GM12873 (cell line): ENCODE measurements around the gene UQCRQ.

Experiments used
- CTCF ChIP-seq: IDR thresholded peaks from 2 replicates; pipeline ENCODE4 v1.5.1; 2012; ENCODE audit warnings: low read depth, mild to moderate bottlenecking, moderate library complexity, low read length, control low read depth; ENCODE audit not compliant: insufficient read depth; ENCODE audit errors: missing control alignments

UQCRQ gene

DNA sequence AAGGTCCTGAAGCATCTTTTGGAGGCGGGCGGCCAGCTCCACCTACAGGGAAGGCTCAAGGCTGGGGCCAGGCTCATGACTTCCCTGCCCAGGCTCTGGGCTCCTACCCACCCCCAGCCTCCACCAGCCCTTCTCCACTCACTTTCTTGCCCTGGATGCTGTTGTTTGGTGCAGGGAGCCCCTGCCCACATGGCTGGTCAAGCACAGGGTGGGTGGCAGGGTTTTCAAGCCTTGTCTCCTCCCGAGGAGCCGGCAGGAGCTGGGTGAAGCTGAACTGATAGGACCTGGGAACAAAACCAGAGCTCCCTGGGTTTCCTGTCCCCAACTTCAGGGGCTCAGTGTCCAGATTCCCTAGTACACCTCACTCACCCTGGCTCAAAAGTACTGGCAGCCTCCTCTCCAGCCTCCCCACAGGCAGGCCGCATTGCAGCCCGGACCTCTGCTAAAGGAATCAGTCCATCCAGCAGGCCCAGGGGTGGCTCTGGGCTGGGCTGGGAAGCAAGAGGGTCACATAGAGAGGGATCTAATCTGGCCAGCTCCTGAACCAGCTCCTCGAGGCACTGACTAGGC is 42.9 kb upstream of the UQCRQ start:
- no peak for TF ChIP-seq CTCF

DNA sequence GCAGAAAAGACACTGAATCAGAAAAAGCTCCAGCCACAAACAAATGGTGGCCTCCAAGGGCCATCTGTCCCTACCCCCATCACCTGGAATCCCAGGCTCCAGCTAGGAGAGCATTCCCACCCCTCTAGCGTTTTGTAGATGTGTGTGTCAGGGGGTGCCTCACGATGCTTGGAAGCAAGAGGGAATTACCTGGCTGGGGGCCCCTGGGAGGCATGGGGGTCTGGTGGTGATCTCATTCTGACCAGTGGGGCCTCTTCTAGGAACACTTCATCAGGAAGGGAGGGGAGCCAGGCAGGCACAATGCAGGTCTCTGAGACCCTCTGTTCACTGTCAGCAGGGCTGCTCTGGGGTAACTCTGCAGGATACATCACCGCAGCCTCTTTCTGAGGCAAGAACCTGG is 42.0 kb upstream of the UQCRQ start:
- no peak for TF ChIP-seq CTCF

DNA sequence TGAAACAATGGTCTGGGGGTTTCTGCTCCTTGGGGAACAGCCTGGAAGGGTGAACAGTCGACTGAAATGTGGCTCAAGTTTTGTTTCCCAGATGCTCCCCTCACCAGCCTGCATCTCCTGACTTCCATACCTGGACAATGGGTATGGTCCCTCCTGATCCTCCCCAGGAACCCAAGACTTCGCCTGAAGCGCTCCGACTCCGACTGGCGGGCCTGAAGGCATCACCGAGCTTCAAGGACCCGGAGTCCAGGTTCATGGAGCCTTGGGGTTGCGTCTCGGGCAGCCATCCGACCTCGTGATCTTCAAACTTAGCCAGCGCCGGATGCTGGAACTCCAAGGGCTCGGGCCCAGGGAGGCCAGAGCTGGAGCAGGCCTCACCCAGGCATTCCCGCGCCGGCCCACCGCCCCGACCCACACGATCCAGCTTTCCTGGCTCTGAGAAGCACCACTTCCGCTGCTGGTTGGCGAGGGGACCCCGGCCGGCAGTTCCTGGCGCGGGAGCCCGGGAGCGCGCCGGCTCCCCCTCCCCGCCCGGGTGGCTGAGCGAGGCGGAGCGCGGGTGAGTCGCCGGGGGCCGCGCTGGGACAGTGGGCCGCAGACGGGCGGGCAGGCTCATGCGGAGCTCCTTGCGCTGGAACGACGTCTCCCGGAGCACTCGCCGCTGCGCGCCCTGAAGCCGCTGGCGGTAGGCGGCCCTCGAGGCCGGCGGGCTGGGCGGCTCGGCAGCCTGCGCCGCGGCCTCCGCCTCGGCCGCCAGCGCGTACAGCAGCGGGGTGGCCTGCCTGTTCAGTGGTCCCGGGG is 41.2 kb upstream of the UQCRQ start:
- TF ChIP-seq CTCF = no peak

GRCh38 chr5:132825834-132826391 is 40.5 kb upstream of the UQCRQ start:
- TF ChIP-seq CTCF = no peak

- TF ChIP-seq CTCF = no peak
Observed at GRCh38 chr5:132826424-132827082, 39.9 kb upstream of the UQCRQ start.

- no peak for TF ChIP-seq CTCF
Observed at GRCh38 chr5:132827943-132828673, 38.3 kb upstream of the UQCRQ start.
